ACC112 (cell line): ENCODE measurements around the gene ELK3.
A peak's percentile ranks its signal among the peaks of the same experiment; 100 is the strongest.

Source experiments
- H2AFZ ChIP-seq: fragments of 200-600 bp; sonication (generic); one replicate; pipeline ENCODE4 v1.6.0; 2017; ENCODE audit warnings: antibody characterized with exemption, low read length; ENCODE audit not compliant: unreplicated experiment
- H3K27ac ChIP-seq: fragments of 200-600 bp; sonication (generic); 2 replicates; pipeline ENCODE4 v1.5.1; 2014; ENCODE audit warnings: low read depth, mild to moderate bottlenecking, antibody characterized with exemption, low read length, moderate library complexity
- H3K27me3 ChIP-seq: fragments of 200-600 bp; sonication (generic); 2 replicates; pipeline ENCODE4 v1.6.1; 2014; ENCODE audit warnings: mild to moderate bottlenecking, antibody characterized with exemption, low read length, moderate library complexity, mixed read lengths; ENCODE audit not compliant: insufficient read depth
- H3K36me3 ChIP-seq: fragments of 200-600 bp; sonication (generic); 2 replicates; pipeline ENCODE4 v1.6.1; 2016; ENCODE audit warnings: mild to moderate bottlenecking, antibody characterized with exemption, low read length, moderate library complexity, mixed read lengths; ENCODE audit not compliant: insufficient read depth
- H3K4me1 ChIP-seq: fragments of 200-600 bp; sonication (generic); one replicate; pipeline ENCODE4 v1.6.1; 2016; ENCODE audit warnings: low read length, mixed read lengths; ENCODE audit not compliant: insufficient read depth, unreplicated experiment, control insufficient read depth
- H3K4me3 ChIP-seq: fragments of 200-600 bp; sonication (generic); 2 replicates; pipeline ENCODE4 v1.5.1; 2014; ENCODE audit warnings: mild to moderate bottlenecking, low read depth, low read length
- H3K79me2 ChIP-seq: fragments of 200-600 bp; sonication (generic); one replicate; pipeline ENCODE4 v1.6.0; 2016; ENCODE audit warnings: low read length; ENCODE audit not compliant: control insufficient read depth, unreplicated experiment, insufficient read depth

Gene ELK3

GRCh38 chr12:96212456-96213375, 18.5 kb downstream of the ELK3 start:
- H3K27ac ChIP-seq = peak overlapping the region; percentile 69

DNA sequence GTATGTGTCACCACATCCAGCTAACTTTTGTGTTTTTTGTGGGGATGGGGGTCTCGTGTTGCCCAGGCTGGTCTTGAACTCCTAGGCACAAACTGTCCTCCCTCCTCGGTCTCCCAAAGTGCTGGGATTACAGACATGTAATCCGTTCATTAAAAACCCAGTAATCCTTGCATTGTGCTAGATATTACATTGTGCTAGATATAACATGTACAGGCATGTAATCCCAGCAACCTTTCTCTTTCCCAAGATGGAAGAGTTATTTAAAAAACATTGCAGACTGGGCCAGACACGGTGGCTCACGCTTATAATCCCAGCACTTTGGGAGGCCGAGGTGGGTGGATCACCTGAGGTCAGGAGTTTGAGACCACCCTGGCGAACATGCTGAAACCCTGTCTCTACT, 19.7 kb downstream of the ELK3 start:
- no peak overlapping the region for H3K4me3 ChIP-seq
- no peak overlapping the region for H2AFZ ChIP-seq
- H3K79me2 ChIP-seq = peaks cover 92% of the 10 kb centered on the region
- peak overlapping the region; percentile 69 for H3K27ac ChIP-seq
- peaks cover 16% of the 10 kb centered on the region; the same call in 1 of the 2 replicates for H3K36me3 ChIP-seq
- H3K27me3 ChIP-seq = no peaks in the 10 kb centered on the region
- peaks cover 59% of the 10 kb centered on the region for H3K4me1 ChIP-seq

More at GRCh38 chr12:96212456-96213375, 18.5 kb downstream of the ELK3 start:
- peaks cover 16% of the 10 kb centered on the region; the same call in 1 of the 2 replicates for H3K36me3 ChIP-seq
- H3K79me2 ChIP-seq = peaks cover 94% of the 10 kb centered on the region
- H2AFZ ChIP-seq = no peak overlapping the region
- H3K4me1 ChIP-seq = peaks cover 68% of the 10 kb centered on the region
- no peaks in the 10 kb centered on the region for H3K27me3 ChIP-seq
- peak overlapping the region; percentile 33; the same call in 1 of the 2 replicates for H3K4me3 ChIP-seq

DNA sequence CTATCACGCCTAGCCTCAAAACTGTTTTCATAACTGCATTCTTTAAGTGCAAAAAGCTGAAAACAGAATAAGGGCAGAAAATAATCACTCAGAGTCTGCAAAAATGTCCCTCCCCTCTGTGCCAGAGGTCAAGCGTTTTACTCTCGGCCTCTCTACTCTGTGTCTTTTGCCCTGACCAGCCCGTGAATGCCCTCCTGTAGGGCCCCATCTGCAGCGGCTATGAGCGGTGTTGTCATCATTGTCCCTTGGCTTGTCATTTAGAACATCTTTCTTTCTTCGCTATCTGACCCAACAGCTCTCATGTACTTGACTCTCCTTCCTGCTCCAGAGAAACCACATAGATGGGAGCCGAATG, 21.7 kb downstream of the ELK3 start:
- peaks cover 88% of the 10 kb centered on the region for H3K79me2 ChIP-seq
- H3K4me3 ChIP-seq = no peak overlapping the region
- no peak overlapping the region for H2AFZ ChIP-seq
- H3K4me1 ChIP-seq = peaks cover 57% of the 10 kb centered on the region
- H3K27me3 ChIP-seq = no peaks in the 10 kb centered on the region
- 0 out of 2 replicates have a peak overlapping the region, but pooled peaks have one; percentile 5 for H3K27ac ChIP-seq
- H3K36me3 ChIP-seq = peaks cover 12% of the 10 kb centered on the region; the same call in 1 of the 2 replicates

DNA sequence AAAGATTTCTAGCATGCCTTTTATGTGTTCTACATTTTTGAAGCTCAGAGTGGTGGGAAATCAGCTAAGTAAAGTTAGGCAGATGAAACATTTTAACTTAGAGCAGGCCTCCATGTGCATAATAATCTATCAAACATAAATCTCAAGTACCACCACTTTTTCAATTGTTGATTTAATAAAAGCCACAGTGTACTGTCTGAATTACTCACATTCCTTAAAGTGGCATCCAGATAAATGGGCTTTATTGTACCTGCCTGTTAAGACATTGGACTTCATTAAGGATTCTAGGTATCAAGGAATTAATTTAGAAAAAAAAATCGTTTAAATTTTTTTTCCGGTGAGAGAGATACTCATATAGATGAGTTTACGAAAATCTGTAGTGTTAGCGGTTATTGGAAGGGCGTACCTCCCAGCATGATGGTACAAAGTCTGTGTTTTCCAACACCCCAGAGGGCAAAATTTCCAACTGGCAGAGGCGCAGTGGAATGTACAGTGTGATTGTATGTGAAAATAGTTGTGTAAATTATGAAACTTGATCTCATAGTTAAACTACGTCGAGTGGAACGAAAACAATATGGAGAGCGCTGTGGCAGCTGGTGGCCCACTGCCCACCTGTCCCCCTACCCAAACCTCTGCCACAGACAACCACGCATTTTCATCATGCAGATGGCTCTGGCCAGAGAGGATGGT, 25.0 kb downstream of the ELK3 start:
- Histone ChIP-seq H3K36me3 (peaks cover 33% of the 10 kb centered on the region), H3K4me1 (peaks cover 33% of the 10 kb centered on the region), H3K27me3 (no peaks in the 10 kb centered on the region), H3K4me3 (peak overlapping the region; percentile 45), H3K79me2 (peaks cover 89% of the 10 kb centered on the region), H2AFZ (no peak overlapping the region), H3K27ac (peak overlapping the region; percentile 96)

DNA sequence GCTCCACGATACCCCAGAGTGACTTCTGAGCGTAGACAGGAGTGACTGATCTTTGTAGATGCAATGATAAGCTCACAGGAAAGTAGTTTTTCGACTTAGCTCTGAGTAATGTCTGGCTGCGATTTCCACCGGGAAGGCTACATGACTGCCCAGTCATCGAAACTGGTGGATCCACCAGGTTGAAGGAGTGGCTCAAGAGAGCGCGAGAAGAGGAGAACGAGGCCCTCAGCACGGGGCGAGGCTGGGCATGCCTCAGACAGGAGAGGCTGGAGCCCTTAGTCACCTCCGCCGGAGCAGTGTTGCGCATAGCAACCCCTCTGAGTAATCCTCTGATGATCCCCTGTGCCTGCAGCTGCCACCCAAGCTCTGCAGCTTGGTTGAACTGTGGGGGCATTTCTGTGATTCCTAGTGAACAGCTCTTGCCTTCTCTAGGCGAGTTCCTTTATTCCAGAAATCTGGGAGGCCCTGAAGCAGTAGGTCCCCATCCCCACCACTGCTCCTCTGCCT, 25.6 kb downstream of the ELK3 start:
- H2AFZ ChIP-seq = no peak overlapping the region
- H3K4me3 ChIP-seq = peak overlapping the region; percentile 45
- peaks cover 90% of the 10 kb centered on the region for H3K79me2 ChIP-seq
- peak overlapping the region; percentile 96 for H3K27ac ChIP-seq
- H3K36me3 ChIP-seq = peaks cover 39% of the 10 kb centered on the region
- H3K4me1 ChIP-seq = peaks cover 31% of the 10 kb centered on the region
- no peaks in the 10 kb centered on the region for H3K27me3 ChIP-seq

GRCh38 chr12:96220902-96221301, 26.7 kb downstream of the ELK3 start:
- Histone ChIP-seq H3K27ac (peak overlapping the region; percentile 96), H3K4me3 (no peak overlapping the region), H3K79me2 (peaks cover 91% of the 10 kb centered on the region)

DNA sequence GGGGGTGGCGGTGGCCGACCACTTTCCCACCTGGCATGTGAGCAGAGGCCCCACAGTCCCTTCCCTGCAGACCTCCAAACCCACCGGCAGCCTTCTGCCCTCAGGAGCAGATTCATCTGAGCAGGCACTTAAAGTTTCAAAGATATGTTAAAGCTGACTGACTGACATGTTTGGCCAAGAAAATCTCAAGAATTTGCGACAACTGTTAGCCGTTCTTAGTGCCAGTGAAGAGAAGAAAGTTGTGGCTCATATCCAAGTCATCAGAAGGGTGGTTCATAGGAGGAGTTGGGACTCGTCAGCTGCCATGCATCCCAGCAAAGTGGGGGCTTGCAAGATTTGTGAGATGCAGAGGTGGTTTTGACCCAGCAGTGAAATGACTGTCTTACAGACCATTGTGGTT, 27.2 kb downstream of the ELK3 start:
- no peak overlapping the region for H3K4me3 ChIP-seq
- H3K36me3 ChIP-seq = peaks cover 46% of the 10 kb centered on the region
- H3K4me1 ChIP-seq = peaks cover 28% of the 10 kb centered on the region
- H3K79me2 ChIP-seq = peaks cover 91% of the 10 kb centered on the region
- no peaks in the 10 kb centered on the region for H3K27me3 ChIP-seq
- peak overlapping the region; percentile 96 for H3K27ac ChIP-seq
- H2AFZ ChIP-seq = no peak overlapping the region

More at GRCh38 chr12:96220902-96221301, 26.7 kb downstream of the ELK3 start:
- peaks cover 50% of the 10 kb centered on the region for H3K36me3 ChIP-seq
- H3K4me1 ChIP-seq = peaks cover 28% of the 10 kb centered on the region
- no peak overlapping the region for H2AFZ ChIP-seq
- no peaks in the 10 kb centered on the region for H3K27me3 ChIP-seq

DNA sequence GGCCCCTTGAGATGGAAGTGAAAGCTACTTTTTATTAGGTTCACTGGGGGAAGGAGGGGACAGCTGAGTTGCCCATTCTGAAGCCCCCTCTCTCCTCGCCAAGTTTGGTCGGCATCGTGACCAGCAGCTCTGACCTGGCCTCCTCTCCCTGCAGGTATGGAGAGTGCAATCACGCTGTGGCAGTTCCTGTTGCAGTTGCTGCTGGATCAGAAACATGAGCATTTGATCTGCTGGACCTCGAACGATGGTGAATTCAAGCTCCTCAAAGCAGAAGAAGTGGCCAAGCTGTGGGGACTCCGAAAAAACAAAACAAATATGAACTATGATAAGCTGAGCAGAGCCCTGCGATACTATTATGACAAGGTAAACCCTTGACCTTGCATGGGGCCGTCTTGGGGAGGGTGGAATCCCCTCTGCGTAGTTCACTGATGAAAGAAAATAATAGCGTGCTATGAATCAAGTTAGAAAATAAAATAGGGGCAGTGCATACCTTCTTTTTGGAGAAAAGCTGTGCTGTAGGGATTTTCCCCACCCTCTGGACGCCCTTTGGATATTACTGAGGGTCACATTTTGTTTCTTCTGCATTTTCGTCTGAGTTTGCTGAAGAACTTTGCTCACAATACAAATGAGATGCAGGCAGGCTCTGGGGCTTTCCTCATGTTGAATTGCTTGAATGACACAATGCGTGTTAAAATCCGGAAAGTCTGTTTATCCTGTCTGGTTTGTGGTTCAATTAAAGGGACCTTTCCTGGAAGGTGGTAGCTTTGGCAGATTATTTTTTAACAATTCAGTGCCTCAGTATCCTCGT, 29.4 kb downstream of the ELK3 start:
- H3K27me3 ChIP-seq = no peaks in the 10 kb centered on the region
- H3K79me2 ChIP-seq = peaks cover 91% of the 10 kb centered on the region
- H3K27ac ChIP-seq = 0 out of 2 replicates have a peak overlapping the region, but pooled peaks have one; percentile 9
- no peak overlapping the region for H3K4me3 ChIP-seq
- H3K36me3 ChIP-seq = peaks cover 42% of the 10 kb centered on the region
- no peak overlapping the region for H2AFZ ChIP-seq
- peaks cover 28% of the 10 kb centered on the region for H3K4me1 ChIP-seq

- H2AFZ ChIP-seq = no peak overlapping the region
- H3K79me2 ChIP-seq = peaks cover 92% of the 10 kb centered on the region
- H3K27ac ChIP-seq = peak overlapping the region; percentile 9; the same call in 1 of the 2 replicates
- peaks cover 22% of the 10 kb centered on the region for H3K4me1 ChIP-seq
- H3K4me3 ChIP-seq = no peak overlapping the region
- H3K27me3 ChIP-seq = no peaks in the 10 kb centered on the region
- H3K36me3 ChIP-seq = peaks cover 42% of the 10 kb centered on the region
These were observed 30.0 kb downstream of the ELK3 start for GRCh38 chr12:96224219-96224615.
